Measurements from ENCODE around the gene CIBAR2.
A peak's percentile ranks its signal among the peaks of the same experiment; 100 is the strongest.
"Not testable (repeated sequence)": the region's sequence is repeated elsewhere in the genome, so short reads cannot be mapped to it uniquely, and the experiment has no call there.

The CIBAR2 gene

GRCh38 chr16:85127379-85127723 lies 15.1 kb upstream of the CIBAR2 start:
- DNase-seq, result no peak

GRCh38 chr16:85126705-85127378 lies 14.6 kb upstream of the CIBAR2 start:
- DNase-seq, result no peak

GRCh38 chr16:85126394-85126704 lies 14.1 kb upstream of the CIBAR2 start:
- no peak for DNase-seq

- DNase-seq, result no peak
Observed at GRCh38 chr16:85125570-85126393, 13.5 kb upstream of the CIBAR2 start.

GRCh38 chr16:85124636-85125346 lies 12.5 kb upstream of the CIBAR2 start:
- no peak for DNase-seq

- DNase-seq, result no peak
Observed at GRCh38 chr16:85123891-85124635, 11.8 kb upstream of the CIBAR2 start.

- not testable (repeated sequence) for DNase-seq
Observed at GRCh38 chr16:85123441-85123840, 11.2 kb upstream of the CIBAR2 start.

- DNase-seq, result no peak
Observed at GRCh38 chr16:85120006-85120340, 7.7 kb upstream of the CIBAR2 start.

GRCh38 chr16:85117418-85117817 lies 5.1 kb upstream of the CIBAR2 start:
- no peak for DNase-seq

GRCh38 chr16:85114909-85115567 lies 2.8 kb upstream of the CIBAR2 start:
- DNase-seq, result peak; percentile 98

GRCh38 chr16:85113913-85114312 lies 1.6 kb upstream of the CIBAR2 start:
- no peak for DNase-seq

GRCh38 chr16:85113168-85113733 lies 979 bp upstream of the CIBAR2 start:
- no peak for DNase-seq

- DNase-seq, result no peak
Observed at GRCh38 chr16:85111184-85111583, 1.1 kb downstream of the CIBAR2 start.

GRCh38 chr16:85110105-85110504 lies 2.2 kb downstream of the CIBAR2 start:
- DNase-seq, result no peak

- DNase-seq, result no peak
Observed at GRCh38 chr16:85107532-85107931, 4.7 kb downstream of the CIBAR2 start.

GRCh38 chr16:85107083-85107482 lies 5.2 kb downstream of the CIBAR2 start:
- DNase-seq, result no peak

- DNase-seq, result no peak
Observed at GRCh38 chr16:85105475-85105874, 6.8 kb downstream of the CIBAR2 start.

GRCh38 chr16:85104821-85105391 lies 7.4 kb downstream of the CIBAR2 start:
- no peak for DNase-seq

- DNase-seq, result no peak
Observed at GRCh38 chr16:85104147-85104546, 8.1 kb downstream of the CIBAR2 start.

- DNase-seq, result no peak
Observed at GRCh38 chr16:85103114-85104079, 8.9 kb downstream of the CIBAR2 start.
